Measurements from ENCODE around the gene PLIN1. TPM values are rescaled to one million over a fixed set of nuclear protein-coding genes. Genes with fewer than 3 reads are reported as not detected.

PLIN1 gene
- total RNA-seq, 1 donor from 2014 or later: 3.9 TPM

DNA sequence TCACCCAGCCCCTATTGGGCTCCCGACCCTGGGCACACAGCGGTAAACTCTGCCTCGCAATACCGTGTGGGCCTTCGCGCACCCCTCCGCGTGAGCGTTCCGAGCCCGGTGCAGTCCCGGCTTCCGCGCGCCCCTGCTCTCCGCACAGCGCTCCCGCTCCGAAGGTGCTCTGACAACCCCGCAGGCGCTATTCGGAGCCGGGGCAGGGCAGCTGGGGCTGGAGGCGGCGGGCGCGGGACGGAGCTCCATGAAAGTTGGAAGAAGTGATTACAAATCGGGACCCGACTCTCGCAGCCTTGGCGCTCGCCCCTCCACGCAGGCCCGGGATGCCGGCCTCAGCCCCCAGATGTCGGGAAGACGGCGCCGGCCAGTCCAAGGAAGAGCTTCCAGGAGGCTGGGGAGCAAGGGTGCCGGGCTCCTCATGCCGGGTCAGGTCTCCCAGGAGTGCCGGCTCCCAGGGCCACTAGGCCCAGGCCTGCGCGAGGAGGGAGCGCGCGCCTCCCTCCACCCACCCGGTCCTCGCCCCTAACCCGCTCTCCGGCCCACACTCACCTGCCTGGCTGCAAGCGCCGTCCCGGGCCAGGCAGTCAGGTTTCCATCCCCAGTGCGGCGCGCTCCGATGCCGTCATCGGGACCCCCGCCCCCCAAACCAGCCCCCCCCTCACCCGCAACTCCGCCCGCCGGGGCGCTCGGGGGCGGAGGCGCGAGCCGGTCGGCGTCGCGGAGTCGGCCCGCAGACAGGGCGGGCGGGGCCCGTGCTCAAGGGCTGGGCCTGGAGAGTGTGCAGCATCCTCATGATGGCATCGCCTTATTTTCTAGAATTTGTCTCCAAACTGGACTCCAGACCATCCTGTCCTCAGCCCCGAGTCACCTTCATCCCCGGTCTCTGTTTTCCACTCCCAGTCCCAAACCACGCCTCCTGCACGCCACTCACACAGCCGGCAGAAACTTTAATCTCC is 24.0 kb downstream of the PLIN1 start, which contains the start of gene KIF7:
Gene KIF7, minus strand, starts transcription at position 621 of the 959 bp plus-strand sequence. CDS start 2,537 bp downstream, outside the sequence.
- intact Hi-C loops (cut with DNase I): no loop called here

DNA sequence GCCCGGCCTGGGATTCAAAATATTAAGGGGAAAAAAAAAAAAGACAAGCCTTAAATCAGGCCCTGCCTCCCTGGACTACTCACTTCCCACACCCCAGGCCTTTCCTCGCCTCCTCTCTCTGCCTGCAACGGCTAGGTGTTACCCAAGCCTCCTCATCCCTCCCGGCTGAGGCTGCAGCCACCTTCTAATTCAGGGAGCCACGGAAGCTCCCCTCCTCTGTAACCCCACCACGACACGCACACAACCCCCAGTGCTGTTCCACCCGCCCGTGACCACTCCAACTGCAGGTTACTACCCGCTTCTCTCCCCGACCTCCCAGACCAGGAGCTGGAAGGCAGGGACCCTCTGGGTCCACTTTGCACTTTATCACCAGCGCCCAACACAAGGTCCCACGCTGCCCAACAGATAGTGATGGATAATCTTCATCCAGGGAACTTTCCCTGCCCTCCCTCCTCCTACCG is 24.8 kb downstream of the PLIN1 start:
- intact Hi-C loops (cut with DNase I): no loop called here

More for the DNA sequence above, 24.0 kb downstream of the PLIN1 start, which contains the start of gene KIF7:
- DNase-seq (ENCODE audit: low spot score): peak; percentile 76

DNA sequence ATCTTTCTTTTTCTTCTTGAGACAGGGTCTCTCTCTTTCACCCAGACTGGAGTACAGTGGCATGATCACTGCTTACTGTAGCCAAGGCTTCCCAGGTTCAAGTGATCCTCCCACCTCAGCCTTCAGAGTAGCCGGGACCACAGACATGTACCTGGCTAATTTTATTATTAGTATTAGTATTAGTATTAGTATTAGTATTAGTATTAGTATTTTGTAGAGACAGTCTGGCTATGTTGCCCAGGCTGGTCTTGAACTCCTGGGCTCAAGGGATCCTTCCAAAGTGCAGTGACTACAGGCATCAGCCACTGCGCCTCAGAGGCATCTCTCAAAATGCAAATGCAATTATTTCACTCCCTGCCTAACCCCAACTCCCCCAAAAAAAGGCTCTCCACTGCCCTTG is 25.6 kb downstream of the PLIN1 start:
- intact Hi-C loops (cut with DNase I): no loop called here
- DNase-seq (ENCODE audit: low spot score): no peak

More for the DNA sequence above, 24.8 kb downstream of the PLIN1 start:
- DNase-seq (ENCODE audit: low spot score): peak; percentile 24

DNA sequence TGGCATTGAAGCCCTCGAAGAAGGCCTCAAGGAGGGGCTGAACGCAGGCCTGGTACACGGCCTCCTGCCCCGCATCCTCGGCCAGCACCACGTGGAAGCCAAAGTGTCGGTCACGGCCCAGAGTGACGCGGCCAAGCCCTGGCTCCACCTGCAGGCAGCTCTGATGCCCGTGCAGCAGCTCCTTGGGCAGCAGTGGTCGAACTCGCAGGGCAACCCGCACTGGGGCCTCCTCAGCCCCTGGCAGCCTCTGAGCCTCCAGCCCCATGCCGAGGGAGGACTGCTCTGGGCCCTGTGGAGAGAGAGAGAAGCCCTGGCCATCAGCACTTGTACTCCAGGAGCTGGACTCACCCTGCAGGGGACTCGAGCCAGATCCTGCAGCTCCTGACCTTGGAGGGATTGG is 26.5 kb downstream of the PLIN1 start:
- intact Hi-C loops (cut with DNase I): no loop called here
- peak; percentile 53 for DNase-seq (ENCODE audit: low spot score)

DNA sequence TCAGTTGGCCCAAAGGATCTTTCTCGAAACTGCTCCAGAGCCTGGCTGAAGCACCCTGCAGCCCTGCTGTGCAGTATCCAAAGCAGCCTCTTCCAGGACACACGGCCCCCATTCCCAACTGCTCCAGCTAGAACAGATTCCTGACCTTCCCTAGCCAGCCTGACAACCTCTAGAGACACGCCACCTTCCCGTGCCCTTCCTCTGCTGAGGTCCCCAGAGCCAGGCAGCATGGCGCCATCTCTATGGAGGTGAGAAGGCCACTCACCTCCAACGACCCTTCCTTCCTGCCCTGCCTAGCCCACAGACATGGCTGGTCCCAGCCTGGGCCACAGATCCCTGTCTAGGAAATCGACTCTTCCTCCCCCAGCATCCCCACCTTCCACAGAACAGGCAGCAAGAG is 27.0 kb downstream of the PLIN1 start:
- DNase-seq (ENCODE audit: low spot score): peak; percentile 50
- intact Hi-C loops (cut with DNase I): no loop called here

DNA sequence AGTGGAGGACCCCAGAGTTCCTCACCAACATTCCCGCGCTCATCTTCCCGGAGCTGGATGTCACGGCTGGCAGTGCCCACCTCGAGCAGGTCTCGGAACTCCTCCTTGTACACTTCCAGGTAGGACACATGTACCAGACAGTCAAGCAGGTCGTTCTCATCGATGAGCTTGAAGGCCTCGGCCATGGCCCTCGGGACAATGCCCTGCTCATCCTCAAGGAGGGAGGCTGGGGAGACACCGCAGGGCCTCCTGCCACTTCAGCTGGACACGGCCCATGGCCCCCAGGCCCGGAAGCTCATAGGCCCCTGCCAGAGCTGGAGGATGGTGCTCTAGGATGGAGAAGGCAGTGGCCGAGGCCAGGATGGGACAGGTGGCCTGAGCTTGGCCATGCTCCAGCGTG is 29.5 kb downstream of the PLIN1 start:
- intact Hi-C loops (cut with DNase I): loop anchor here (5.0 kb wide), 2 partner anchors 33 to 93 kb away; no protein-coding TSS in a partner anchor
- peak; percentile 69 for DNase-seq (ENCODE audit: low spot score)

DNA sequence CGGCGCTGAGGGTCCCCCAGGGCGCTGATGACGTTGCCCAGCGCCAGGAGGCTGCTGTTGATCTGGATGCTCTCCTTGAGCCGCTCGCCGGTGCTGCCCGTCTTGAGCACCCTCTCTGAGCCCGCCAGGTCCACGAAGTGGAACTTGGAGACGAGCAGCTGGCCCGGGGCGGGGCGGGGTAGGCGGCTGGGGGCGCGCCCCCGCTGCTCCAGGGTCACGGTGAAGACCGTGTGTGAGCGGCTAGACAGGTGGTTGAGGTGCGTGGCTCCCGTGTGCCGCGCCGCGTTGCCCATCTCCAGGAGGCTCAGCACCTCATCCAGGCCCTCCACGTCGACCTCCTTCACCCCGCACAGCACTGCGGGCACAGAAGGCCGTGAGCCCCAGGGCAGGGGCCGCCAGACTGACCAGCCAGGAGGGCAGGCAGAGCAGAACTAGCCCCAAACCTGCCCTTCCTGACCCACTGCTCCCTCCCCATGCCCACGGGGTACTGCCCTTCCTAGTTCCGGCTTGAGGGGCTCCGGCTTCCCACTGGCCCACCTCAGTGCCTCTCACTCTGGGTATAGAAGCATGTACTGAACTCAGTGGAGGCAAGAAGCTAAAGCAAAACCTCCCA is 30.0 kb downstream of the PLIN1 start:
- peak; percentile 44 for DNase-seq (ENCODE audit: low spot score)
- intact Hi-C loops (cut with DNase I): loop anchor here (5.0 kb wide), 2 partner anchors 33 to 93 kb away; no protein-coding TSS in a partner anchor

DNA sequence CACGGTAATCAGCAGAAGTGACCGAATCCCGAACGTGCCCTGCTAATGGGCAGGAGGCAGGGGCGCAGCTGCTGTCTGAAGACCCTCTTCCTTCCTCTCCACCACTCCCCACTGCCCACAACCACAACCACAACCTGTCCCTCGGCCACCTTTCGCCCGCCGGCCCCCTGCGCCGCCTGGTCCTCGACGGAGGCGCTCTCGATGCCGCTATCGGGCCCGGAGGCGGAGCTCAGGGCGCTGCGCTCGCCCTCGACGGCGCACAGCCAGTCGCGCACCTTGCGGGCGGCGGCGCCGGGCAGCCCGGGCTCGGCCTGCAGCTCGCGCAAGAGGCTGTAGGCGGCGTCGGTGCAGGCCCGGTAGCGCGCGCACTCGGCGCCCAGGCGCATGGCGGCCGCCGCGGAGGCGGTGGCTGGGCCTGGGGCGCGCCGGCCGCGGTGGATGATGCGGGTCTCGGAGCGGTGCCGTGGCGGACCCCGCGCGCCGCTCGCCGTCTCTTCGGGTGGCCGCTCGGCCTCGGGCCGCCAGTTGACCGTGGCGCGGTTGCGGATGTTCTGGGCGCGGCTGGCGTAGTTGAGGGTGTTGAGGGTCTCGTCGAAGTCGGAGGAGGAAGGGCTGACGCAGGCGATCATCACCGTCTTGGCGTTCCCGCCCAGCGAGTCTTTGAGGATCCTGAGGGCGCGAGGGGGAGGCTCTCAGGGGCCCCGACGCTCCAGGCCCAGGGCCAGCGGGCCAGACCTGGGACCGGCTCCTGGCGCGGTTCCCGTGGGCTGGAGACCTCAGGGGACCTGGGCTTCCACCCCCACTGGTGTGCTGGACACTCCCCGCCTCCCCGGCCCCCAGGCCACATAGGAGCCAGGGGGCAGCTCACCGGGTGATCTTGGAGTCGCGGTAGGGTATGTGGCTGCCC is 30.8 kb downstream of the PLIN1 start:
- peak; percentile 58 for DNase-seq (ENCODE audit: low spot score)
- intact Hi-C loops (cut with DNase I): loop anchor here (5.0 kb wide), 2 partner anchors 34 to 94 kb away; no protein-coding TSS in a partner anchor

DNA sequence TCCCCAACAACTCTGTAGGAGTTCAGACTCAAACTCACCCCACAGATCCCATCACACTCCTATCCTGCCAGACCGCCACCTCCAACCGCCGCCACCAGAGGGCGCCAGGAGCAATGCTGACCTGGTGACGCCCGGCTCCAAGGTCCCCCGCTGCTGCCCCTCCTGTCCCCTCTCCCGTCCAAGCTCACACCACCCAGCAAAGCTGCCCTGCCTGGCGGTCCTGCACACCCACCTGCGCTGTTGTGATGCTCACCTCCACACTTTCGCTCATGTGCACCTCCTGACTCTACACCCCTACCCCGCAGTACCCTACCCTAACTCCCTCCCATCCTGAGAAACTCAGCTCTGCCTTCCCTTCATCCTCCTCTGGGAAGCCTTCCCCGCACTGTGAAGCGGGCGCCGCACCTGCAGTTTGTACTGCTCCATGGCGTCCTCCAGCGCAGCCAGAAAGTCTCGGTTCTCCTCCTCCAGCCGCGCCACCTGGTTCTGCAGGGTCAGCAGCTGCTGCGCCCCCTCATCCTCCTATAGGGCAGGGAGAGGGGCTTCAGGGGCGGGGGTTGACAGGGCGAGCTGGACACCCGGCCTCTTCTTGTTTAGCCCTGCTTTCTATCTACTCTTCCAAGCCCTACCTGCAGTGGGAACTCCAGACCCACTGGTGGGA is 31.8 kb downstream of the PLIN1 start:
- DNase-seq (ENCODE audit: low spot score): peak; percentile 89
- intact Hi-C loops (cut with DNase I): loop anchor here (5.0 kb wide), 2 partner anchors 35 to 95 kb away; no protein-coding TSS in a partner anchor

DNA sequence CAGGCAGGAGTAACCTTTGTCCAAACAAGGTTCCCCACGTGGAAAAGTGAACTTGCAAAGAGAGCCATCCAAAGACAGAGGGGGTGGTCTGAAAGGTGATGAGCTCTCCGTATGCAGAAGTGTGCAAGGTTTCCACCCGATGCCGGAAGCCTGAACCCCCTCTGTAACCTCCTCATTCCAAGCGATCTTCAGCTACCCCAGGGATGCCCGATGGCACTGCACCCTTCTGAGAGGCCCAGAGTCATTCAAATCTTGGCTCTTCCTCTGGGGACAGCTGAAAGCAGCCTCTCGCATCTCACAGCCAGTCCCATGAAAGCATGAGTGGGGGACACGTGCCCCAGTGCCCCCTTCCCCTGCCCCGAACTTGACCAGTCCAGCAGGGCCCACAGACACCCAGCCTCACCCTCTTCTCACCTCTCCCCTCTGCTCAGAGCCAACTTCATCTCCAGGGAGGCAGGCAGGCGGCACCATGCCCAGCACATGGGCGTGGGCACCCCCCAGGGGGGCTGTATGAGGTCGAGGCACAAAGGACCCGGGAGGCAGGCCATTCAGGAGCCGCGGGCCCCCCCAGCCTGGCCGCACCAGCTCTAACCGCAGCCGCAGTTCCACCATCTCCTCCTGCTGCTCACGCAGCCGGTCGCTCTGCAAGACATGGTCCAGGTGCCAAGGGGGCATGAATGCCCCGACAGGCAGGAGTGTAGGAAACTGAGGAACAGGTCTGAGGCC is 32.6 kb downstream of the PLIN1 start:
- peak; percentile 65 for DNase-seq (ENCODE audit: low spot score)
- intact Hi-C loops (cut with DNase I): loop anchor here (5.0 kb wide), 2 partner anchors 36 to 96 kb away; no protein-coding TSS in a partner anchor

DNA sequence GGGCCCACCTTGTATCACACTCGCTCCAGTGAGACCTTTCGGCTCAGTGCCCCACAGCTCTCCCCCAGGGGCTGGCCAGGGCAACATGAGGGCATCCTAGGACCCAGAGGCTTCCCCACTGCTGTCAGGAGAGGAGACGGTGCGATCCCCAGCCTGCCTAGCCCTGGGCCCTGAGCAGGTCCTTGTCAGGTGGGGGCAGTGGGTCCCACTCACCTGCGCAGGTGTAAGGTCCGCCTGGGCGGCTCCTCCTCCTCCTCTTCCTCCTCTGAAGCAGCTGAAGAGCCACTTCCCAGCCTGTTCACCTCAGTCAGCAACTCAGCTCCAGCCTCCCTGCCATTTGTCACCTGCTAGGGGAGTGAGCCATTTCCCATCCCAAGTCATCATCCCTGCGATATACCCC is 33.5 kb downstream of the PLIN1 start:
- DNase-seq (ENCODE audit: low spot score): peak; percentile 54
- intact Hi-C loops (cut with DNase I): loop anchor here (5.0 kb wide), 2 partner anchors 37 to 97 kb away; no protein-coding TSS in a partner anchor

DNA sequence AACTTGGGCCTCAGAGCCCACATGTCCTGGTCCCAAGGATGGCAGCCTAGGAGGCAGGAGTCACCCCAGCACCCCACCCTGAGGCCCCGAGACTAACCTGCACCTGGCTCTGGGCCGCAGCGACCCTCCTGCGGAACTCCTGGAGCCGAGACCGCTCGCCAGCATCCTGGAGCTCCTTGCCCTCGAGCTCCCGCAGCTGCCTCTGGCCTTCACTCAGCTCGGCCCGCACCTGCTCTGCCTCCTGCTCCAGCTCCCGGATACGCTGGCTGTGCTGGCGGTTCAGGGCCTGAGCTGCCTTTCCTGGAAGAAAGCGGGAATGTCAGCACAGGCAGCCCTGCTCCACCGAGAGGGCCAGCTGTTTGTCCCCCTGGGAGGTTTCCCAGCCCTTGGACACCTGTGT is 37.1 kb downstream of the PLIN1 start:
- peak; percentile 53 for DNase-seq (ENCODE audit: low spot score)

DNA sequence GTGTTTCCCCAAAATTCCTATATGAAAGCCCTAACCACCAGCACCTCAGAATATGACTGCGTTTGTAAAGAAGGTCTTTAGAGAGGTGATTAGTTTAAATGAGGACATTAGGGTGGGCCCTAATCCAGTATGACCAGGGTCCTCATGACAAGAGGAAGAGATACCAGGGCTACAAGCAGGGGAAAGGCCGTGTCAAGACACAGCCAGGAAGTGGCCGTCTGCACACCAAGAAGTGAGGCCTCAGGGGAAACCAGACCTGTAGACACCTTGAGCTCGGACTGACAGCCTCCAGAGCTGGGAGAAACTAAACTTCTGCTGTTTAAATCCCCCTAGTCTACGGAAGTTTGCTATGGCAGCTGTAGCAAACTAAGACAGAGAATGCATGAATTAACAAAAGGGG is 38.1 kb downstream of the PLIN1 start:
- intact Hi-C loops (cut with DNase I): no loop called here
- no peak for DNase-seq (ENCODE audit: low spot score)

More for the DNA sequence above, 37.1 kb downstream of the PLIN1 start:
- intact Hi-C loops (cut with DNase I): no loop called here

DNA sequence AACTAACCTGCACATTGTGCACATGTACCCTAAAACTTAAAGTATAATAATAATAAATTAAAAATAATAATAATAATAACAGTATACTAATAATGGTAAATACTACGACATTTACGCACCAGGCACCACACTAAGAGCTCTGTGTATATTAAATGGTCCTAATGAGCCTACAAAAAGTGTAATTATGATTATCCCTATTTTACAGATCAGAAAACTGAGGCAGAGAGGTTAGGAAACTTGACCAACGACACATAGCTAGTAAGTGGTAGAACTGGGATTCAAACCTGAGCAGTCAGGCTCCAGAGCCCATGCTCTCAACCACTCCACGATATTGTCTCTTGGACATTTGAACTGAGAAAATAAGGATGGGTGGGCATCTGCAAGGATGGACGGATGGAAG is 38.9 kb downstream of the PLIN1 start:
- intact Hi-C loops (cut with DNase I): no loop called here
- no peak for DNase-seq (ENCODE audit: low spot score)

DNA sequence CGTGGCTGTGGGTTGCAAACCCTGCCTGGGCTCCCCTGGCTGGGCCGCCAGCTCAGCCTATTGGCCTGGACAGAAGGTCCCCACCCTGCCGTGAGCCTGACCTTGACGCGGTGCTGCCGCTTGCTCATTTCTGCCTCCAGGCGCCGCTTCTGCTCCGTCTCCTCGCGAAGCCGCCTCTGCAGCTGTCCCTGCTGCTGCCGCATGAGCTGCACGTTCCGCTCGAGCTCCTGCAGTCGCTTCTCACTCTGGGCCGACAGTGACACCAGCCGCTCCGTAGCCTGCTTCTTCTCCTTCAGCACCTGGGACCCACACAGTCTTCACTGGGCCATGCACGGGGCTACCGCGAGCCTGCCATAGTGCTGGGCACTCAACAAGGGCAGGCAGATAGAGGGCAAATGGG is 45.6 kb downstream of the PLIN1 start:
- DNase-seq (ENCODE audit: low spot score): no peak
- intact Hi-C loops (cut with DNase I): no loop called here

DNA sequence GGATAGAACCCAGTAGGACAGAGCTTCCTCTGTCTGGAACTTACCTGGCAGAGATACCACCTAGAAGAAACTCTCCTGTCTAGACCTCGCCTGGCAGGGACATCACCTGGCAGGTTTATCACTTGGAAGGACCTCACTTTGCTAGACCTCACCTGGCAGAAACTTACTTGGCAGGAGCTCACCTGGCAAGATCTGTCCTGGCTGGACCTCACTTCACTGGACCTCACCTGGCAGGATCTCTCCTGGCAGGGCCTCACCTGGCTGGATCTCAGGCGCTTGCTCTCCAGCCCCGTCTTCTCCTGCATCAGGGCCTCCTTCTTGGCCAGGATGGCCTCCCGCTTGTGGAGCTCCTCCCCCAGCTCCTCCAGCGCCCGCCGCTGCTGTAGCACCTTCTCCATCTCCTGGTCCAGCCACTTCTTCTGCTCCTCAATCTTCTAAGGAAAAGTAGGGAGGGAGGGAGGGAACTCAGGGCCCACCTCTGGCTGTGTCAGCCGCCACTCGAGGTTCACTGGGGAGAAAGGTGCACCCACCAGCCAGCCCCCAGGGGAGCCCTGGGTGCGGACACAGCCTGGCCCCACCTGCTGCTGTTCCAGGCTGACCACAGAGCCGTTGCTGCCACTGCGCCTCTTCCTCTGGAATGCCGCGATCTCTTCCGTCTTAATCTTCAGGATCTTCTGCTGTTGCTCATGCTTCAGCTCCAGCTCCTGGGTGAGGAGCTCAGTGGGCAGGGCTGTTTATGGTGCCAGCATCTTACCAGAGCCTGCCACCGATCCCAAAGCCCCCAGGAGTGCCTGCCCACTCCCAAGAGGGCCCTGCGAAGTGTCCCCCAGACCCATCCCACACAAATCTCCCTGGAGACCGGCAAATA is 46.4 kb downstream of the PLIN1 start:
- DNase-seq (ENCODE audit: low spot score): peak; percentile 64
- intact Hi-C loops (cut with DNase I): no loop called here

DNA sequence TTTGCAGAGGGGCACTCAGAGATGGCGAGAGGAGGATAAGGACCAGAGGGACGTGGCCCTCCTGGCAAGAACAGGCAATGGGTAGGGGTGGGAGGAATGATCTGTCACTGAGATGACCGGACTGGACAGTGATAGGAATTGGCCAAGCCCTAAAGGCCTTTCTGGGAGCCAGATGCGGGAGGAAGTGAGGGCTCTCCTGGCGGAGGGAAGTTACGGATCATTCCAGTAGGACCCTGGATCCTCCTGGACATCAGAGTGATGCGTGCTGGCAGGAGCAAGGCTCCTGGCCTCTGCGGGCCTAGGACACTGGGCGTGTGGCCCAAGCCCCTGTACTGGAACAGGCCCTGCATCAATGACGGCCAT is 47.3 kb downstream of the PLIN1 start:
- no peak for DNase-seq (ENCODE audit: low spot score)
- intact Hi-C loops (cut with DNase I): no loop called here

Measured in cardiac septum (tissue), 1 donor.